Keratinocyte (primary cell): ENCODE measurements around the gene MED27.

Source experiments
- CTCF ChIP-seq, 3 experiments: IDR thresholded peaks in 1 of 3; conservative IDR thresholded peaks in 1 of 3; optimal IDR thresholded peaks in 1 of 3; 2 replicates in 2 of 3; 3 replicates in 1 of 3; pipeline versions ENCODE3 to v1.5.1; 2011; ENCODE audit warnings: low read length in 3 of 3, mild to moderate bottlenecking in 3 of 3, moderate library complexity in 2 of 3, control low read depth in 1 of 3, inconsistent platforms in 1 of 3; ENCODE audit not compliant: insufficient read depth in 2 of 3; ENCODE audit errors: extremely low read depth in 1 of 3
- EZH2 ChIP-seq: IDR thresholded peaks from one replicate; pipeline ENCODE4 v1.6.1; 2012; ENCODE audit warnings: inconsistent platforms, mild to moderate bottlenecking, low read length, moderate library complexity

DNA sequence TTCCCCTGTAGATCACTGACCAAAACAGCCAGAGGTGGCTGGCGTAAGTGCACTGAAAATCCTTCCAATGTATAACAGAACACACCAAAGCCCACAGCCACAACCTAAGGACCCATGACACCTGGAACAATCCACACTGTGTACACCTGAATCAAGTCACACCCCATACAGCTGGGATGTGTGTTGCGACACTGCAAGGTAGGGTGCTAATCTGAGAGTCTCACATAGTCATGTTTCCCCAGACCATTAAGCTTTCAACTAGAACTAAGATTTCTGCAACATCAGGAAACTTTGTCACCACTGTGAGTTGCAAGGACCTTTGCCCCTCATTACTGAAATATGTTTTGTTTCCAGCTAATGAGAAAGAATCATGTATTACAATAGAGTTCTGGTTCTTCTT lies 59.4 kb downstream of the MED27 start:
- TF ChIP-seq CTCF (optimal IDR thresholded peaks at IDR 0.05 in 1 of 3, IDR thresholded peaks at IDR 0.05 in 1 of 3, conservative IDR thresholded peaks at IDR 0.05 in 1 of 3; ENCODE audit: extremely low read depth in 1 of 3, insufficient read depth in 2 of 3, low read length in 3 of 3) (no peak), EZH2 (no peak)
